NCI-H345 treated with DMSO at 0.1 percent for 48 hours (cell line): Measurements from ENCODE around the gene GSTA4.
A peak's percentile ranks its signal among the peaks of the same experiment; 100 is the strongest.
"Not testable (repeated sequence)": the region's sequence is repeated elsewhere in the genome, so short reads cannot be mapped to it uniquely, and the experiment has no call there.

Experiments
- DNase-seq: peaks from one replicate; lab custom pipeline; 2025; ENCODE audit not compliant: unreplicated experiment; lab: John Stamatoyannopoulos, UW

The GSTA4 gene

GRCh38 chr6:53014744-53015143, 19.7 kb upstream of the GSTA4 start:
- DNase-seq, result no peak

DNA sequence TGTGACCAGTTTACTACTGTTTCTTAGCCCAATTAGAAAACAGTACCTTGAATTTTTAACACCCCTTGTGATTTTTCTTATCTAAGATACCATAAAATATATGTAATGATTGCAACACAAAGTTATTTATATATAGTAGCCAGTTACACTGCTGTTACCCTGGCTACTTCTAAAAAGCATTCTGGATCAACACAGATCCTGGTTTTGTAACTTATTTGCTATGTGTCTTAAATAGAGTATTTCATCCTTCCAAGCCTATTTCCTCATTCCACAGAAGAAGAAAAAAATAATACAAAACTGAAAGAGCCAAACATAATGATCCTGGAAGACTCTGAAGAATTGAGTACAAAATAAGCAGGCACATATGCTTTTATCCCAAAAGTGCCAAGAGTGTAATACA, 19.0 kb upstream of the GSTA4 start:
- DNase-seq, result no peak

DNA sequence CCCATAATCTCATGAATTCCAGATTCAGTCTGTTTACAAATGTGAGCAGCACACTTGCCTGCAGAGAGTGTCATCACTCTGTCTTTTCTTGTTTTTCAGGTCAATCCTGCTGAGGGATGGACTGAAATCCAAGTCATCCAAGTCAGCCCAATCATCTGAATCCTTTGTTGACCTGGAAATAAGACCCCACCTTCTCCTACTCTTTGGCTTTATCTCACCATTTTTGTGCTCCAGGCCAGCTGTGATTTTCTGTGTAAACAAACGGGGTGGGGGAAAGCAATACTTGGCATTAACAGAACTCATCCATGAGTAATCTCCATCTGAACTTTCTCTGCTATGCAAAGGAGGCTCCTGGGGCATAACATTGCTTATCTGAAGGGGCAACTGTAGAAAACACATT, 16.9 kb upstream of the GSTA4 start:
- DNase-seq, result no peak

- no peak for DNase-seq
Observed at GRCh38 chr6:53010504-53010903, 15.4 kb upstream of the GSTA4 start.

DNA sequence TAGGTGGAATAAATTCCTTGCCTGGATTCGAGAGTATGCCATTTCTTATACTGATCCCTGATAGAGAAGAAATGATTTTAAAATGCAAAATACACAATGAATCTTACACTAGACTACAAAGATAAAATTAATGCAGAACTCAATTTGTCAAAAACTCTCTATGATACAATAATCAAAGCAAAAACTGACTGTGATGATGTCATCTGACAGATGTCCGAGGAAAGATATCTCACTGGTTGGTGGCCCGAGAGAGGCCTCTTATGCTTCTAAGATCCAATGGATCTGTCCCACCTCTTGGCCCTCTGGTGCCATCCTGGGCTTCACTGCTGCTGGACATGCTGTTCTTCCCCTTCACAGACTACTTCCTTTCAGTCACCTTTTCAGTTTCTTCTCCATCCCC, 14.4 kb upstream of the GSTA4 start:
- DNase-seq, result no peak

- no peak for DNase-seq
Observed at GRCh38 chr6:53009056-53009455, 14.0 kb upstream of the GSTA4 start.

- DNase-seq, result not testable (repeated sequence)
Observed at GRCh38 chr6:53008192-53008687, 13.2 kb upstream of the GSTA4 start.

- DNase-seq, result no peak
Observed at GRCh38 chr6:53005663-53006250, 10.7 kb upstream of the GSTA4 start.

DNA sequence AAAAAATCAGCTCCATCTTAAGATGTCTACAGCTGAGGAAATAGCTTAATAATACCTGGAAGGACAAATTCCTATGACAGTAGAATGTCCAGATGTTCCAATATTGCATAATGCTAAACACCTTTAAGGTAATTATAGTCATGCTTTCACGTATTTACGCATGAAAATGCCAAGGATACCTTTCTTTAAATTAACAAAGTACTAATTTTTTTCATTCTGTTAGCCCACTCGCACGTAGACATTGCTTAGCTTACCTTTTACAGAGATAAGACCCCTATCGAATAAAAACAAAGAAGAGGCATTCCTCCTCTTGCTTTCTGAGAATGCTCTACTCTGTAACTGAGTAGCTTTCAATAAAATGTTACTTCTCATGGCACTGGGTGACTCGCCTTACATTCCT, 4.4 kb upstream of the GSTA4 start:
- no peak for DNase-seq

DNA sequence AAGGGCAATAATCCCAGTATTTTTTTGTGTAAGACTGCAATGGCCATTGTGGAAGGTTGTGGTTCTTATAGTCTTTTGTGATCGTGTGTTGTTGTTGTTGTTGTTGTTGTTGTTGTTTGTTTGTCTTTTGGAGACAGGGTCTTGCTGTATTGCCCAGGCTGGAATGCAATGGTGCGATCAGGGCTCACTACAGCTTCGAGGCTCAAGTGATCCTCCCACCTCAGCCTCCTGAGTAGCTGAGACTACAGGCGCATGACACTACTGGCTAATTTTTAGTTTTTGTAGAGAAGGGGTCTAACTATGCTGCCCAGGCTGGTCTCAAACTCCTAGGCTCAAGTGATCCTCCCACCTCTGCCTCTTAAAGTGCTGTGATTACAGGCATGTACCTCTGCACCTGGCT, 3.5 kb upstream of the GSTA4 start:
- no peak for DNase-seq

- DNase-seq, result peak; percentile 44
Observed at GRCh38 chr6:52995913-52996645, 995 bp upstream of the GSTA4 start.

- DNase-seq, result no peak
Observed at GRCh38 chr6:52994839-52995088, 320 bp downstream of the GSTA4 start.

DNA sequence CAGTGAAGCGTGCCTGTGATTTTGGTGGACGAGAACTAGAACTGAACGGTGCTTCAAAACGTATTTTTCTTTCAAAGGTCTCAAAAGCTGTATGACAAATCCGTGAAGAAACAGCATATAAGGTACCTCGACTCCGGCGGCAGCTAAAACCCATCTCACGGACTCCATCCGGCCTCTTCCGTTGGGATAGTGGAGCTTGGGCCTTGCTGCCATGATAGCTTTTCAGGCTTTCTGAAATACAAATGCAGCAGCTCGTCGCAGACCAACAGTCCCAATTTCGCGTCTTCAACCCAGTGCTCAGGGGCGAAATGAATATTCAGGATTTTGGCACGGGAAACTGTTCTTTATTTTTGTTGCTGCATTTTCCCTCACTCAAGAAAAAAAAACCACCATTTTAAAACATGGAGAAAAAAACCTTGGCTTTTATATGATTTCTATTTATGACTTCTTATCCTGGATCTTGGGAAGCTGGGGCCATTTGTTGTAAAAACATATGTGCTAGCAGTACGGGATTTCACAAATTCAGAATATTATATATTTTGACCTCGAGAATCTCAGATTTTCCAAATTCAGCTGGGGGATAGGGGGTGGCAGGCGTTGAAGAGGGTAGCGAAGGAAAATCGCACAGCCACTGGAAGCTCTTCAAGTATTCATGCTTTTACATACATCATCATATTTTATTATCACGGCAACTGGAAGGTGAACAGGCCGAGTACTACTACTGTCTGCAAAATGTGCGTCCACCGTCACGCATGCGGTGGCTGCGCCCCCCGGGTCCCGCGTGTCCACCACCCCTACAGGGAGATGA, 849 bp downstream of the GSTA4 start:
- DNase-seq, result peak; percentile 38

- DNase-seq, result no peak
Observed at GRCh38 chr6:52992980-52993920, 1.8 kb downstream of the GSTA4 start.

DNA sequence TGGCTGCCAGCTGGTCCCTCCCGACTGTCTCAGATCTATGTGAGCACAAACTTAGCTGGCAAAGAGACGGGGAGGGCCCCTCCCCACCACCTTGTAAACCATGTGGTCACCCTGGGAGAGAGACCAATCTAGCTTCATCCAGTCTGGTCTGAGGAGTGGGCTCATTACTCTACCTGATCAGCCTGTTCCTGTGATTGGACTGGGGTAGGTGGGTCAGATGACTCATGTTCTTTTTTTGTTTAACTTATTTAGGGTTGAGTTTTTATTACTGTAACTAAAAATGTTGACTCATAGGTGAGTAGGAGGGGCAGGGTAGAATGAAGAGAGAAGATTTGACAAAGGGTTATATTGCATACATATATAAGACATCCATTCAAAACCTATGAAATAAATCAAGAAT, 4.7 kb downstream of the GSTA4 start:
- no peak for DNase-seq

- DNase-seq, result no peak
Observed at GRCh38 chr6:52985228-52985627, 9.9 kb downstream of the GSTA4 start.

DNA sequence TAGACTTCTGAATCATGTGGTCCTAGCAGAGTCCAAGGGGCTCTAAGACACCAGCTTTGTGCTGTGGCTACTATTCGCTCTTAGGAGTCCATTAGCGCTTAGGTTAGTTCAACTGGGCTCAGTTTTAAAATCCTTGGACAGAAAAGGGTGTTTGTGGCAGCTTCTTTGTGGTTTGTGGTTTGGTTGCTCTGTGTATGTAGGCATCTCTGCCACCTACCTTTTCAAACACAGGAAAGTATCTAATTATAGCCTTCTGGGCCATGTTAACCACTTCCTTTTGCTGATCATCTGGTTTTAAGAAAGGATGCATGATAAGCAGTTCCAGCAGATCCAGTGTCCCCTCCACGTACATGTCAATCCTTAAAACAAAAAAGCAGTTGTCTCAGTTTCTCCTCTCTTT, 10.8 kb downstream of the GSTA4 start:
- no peak for DNase-seq

DNA sequence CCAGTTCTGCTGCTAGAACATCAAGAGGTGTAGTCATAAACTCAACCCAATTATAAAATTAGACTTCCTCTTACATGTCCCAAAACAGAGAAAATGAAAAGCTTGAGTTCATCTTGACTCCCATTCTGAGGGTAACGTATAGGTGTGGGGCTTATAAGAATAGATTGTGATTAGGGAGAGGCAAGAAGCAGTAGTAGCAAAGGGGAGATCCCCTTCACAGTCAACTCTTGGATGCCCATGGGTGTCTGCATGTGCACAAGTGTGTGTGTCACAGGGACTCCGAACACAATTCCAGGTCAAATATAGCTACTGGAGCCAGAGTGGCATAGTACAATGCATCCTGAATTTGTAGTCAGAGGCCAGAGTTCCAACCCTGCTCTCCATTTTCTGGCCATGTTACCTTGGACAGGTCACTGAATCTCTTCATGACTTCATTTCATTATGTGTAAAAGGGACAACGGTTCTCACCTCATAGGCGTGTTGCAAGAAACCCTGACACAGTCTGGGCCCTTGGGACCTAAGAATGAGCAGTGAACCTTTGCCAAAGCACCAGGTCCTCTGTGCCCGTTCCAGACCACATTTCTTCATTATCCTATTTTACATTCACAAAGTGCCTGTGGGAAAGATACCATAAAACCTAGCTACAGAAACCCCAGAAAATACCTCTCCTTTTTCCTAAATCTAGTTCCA, 11.8 kb downstream of the GSTA4 start:
- no peak for DNase-seq

- no peak for DNase-seq
Observed at GRCh38 chr6:52982680-52983079, 12.4 kb downstream of the GSTA4 start.

DNA sequence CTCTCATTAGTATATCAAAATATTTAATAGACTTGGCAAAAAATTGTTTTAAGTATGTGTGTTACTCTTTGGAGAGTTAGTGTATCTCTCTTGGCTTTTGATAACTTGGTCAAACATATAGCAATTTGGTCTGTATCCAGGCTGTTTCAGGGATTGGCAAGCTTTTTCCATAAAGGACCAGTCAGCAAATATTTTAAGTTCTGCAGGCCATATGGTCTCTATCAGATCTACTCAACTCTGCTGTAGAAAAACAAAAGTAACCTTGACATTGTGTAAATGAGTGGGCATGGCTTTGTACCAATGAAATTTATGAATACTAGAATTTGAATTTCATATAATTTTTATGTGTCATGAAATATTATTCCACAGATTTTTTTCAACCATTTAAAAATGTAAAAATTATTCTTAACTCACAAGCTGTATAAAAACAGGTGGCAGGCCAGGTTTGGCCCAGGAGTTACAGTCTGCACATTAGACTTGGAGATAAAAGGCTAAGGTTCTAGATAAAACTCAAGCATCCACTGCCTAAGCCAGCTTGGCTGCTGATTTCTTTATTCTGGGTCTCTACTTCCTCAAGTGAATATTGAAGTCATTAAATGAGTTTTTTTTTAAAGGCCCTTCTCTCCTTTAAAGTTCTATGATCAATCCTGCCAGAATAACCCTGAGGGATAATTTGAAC, 13.7 kb downstream of the GSTA4 start:
- DNase-seq, result no peak
